ENCODE data around the gene SPACA4. TPM values are rescaled to one million over a fixed set of nuclear protein-coding genes. Genes with fewer than 3 reads are reported as not detected.

SPACA4 gene
- total and polyA plus RNA-seq, 9 of the 15 experiments (the other 6 are each of a cell fraction or from before 2014, with no cell fraction given), result not detected

GRCh38 chr19:48634424-48635262 is 28.1 kb downstream of the SPACA4 start (continued):
- TF ChIP-seq, protein P1, sequence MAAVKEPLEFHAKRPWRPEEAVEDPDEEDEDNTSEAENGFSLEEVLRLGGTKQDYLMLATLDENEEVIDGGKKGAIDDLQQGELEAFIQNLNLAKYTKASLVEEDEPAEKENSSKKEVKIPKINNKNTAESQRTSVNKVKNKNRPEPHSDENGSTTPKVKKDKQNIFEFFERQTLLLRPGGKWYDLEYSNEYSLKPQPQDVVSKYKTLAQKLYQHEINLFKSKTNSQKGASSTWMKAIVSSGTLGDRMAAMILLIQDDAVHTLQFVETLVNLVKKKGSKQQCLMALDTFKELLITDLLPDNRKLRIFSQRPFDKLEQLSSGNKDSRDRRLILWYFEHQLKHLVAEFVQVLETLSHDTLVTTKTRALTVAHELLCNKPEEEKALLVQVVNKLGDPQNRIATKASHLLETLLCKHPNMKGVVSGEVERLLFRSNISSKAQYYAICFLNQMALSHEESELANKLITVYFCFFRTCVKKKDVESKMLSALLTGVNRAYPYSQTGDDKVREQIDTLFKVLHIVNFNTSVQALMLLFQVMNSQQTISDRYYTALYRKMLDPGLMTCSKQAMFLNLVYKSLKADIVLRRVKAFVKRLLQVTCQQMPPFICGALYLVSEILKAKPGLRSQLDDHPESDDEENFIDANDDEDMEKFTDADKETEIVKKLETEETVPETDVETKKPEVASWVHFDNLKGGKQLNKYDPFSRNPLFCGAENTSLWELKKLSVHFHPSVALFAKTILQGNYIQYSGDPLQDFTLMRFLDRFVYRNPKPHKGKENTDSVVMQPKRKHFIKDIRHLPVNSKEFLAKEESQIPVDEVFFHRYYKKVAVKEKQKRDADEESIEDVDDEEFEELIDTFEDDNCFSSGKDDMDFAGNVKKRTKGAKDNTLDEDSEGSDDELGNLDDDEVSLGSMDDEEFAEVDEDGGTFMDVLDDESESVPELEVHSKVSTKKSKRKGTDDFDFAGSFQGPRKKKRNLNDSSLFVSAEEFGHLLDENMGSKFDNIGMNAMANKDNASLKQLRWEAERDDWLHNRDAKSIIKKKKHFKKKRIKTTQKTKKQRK (IDR thresholded peaks at IDR 0.05; ENCODE audit: borderline replicate concordance, low read depth, low read length), result no peak
- TF ChIP-seq ZFP36 (IDR thresholded peaks at IDR 0.05; ENCODE audit: low read depth, low read length, partially characterized antibody), result peak; percentile 52
- no peak; the same call in 1 of the 2 replicates for TF ChIP-seq FOXP1 (CRISPR knock-in tag; IDR thresholded peaks at IDR 0.05)
- TF ChIP-seq RNF219 (CRISPR knock-in tag; IDR thresholded peaks at IDR 0.05), result no peak
- TF ChIP-seq JUN (IDR thresholded peaks at IDR 0.05; ENCODE audit: borderline replicate concordance, low read depth, low read length), result peak; percentile 26; the same call in 1 of the 2 replicates
- TF ChIP-seq JUN (CRISPR knock-in tag; IDR thresholded peaks at IDR 0.05; ENCODE audit: borderline replicate concordance), result no peak
- TF ChIP-seq, protein P2, sequence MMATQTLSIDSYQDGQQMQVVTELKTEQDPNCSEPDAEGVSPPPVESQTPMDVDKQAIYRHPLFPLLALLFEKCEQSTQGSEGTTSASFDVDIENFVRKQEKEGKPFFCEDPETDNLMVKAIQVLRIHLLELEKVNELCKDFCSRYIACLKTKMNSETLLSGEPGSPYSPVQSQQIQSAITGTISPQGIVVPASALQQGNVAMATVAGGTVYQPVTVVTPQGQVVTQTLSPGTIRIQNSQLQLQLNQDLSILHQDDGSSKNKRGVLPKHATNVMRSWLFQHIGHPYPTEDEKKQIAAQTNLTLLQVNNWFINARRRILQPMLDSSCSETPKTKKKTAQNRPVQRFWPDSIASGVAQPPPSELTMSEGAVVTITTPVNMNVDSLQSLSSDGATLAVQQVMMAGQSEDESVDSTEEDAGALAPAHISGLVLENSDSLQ (IDR thresholded peaks at IDR 0.05), result peak; percentile 64; the same call in 1 of the 2 replicates
- TF ChIP-seq CBFA2T3 (IDR thresholded peaks at IDR 0.05), result peak; percentile 34
- TF ChIP-seq ATF1 (CRISPR knock-in tag; IDR thresholded peaks at IDR 0.05), result no peak
- TF ChIP-seq ATF1 (tag; IDR thresholded peaks at IDR 0.05), result peak; percentile 55
- 0 out of 2 replicates have a peak, but pooled peaks have one; percentile 5 for TF ChIP-seq DPF2 (IDR thresholded peaks at IDR 0.05)
- TF ChIP-seq HDAC8 (tag; IDR thresholded peaks at IDR 0.05), result no peak
- peak; percentile 88 for TF ChIP-seq MYC (IDR thresholded peaks at IDR 0.05; ENCODE audit: low read depth, low read length)
- TF ChIP-seq MYC (CRISPR knock-in tag; IDR thresholded peaks at IDR 0.05; ENCODE audit: borderline replicate concordance, low read depth), result peak; percentile 58; the same call in 1 of the 2 replicates
- TF ChIP-seq ZBTB8A (IDR thresholded peaks at IDR 0.05; ENCODE audit: partially characterized antibody), result no peak
- peak; percentile 58; the same call in 1 of the 2 replicates for TF ChIP-seq RBFOX2 (IDR thresholded peaks at IDR 0.05; ENCODE audit: low read depth, low read length)
- TF ChIP-seq ETV6 (IDR thresholded peaks at IDR 0.05; ENCODE audit: borderline replicate concordance in 1 of 2, low read depth in 2 of 2, low read length in 1 of 2), result no peak
- TF ChIP-seq ETV6 (CRISPR knock-in tag; IDR thresholded peaks at IDR 0.05; ENCODE audit: borderline replicate concordance), result no peak
